ENCODE results near the gene CPA1. TPM values are rescaled to one million over a fixed set of nuclear protein-coding genes. Genes with fewer than 3 reads are reported as not detected.
A peak's percentile ranks its signal among the peaks of the same experiment; 100 is the strongest.

CPA1 gene
- total and polyA plus RNA-seq, 2 of the 4 experiments (the other 2 are of a cell fraction): not detected

GRCh38 chr7:130363026-130363847 lies 17.1 kb upstream of the CPA1 start:
- H3K9ac ChIP-seq (ENCODE audit: low read depth, low read length): no peak overlapping the region
- peak overlapping the region; percentile 73; the same call in 1 of the 2 replicates for H3K14ac ChIP-seq (replicated peaks; ENCODE audit: low read depth, low read length)
- WGBS, 2 experiments (ENCODE audit: extremely low coverage in 2 of 2, insufficient read length in 1 of 2): 60% methylated on average over 7 of the region's 8 CpGs; no CpG with 5 or more reads in 1 of the 2 experiments
- in situ Hi-C loops (cut with MboI; ENCODE audit: low sequenced_read_pairs) (no loop called here), intact Hi-C loops (cut with micrococcal nuclease) (no loop called here), dilution Hi-C loops (cut with HindIII; ENCODE audit: low sequenced_read_pairs, unreplicated experiment) (no loop called here)
- H3K18ac ChIP-seq (ENCODE audit: low read depth, low read length): peak overlapping the region; percentile 87
- H3K4ac ChIP-seq (ENCODE audit: low read depth, low read length): peak overlapping the region; percentile 92
- H3K56ac ChIP-seq (ENCODE audit: extremely low read depth, insufficient read depth, low read length): peak overlapping the region; percentile 92
- H3K27ac ChIP-seq (ENCODE audit: insufficient read depth, low read length): peak overlapping the region; percentile 60
- H3K23ac ChIP-seq (ENCODE audit: low read depth, low read length): peak overlapping the region; percentile 79; the same call in 1 of the 2 replicates
- peak overlapping the region; percentile 66 for H2AK5ac ChIP-seq (ENCODE audit: low read depth, low read length)
- peak overlapping the region; percentile 69 for H4K5ac ChIP-seq (ENCODE audit: low read depth, low read length)
- ATAC-seq (ENCODE audit: low read depth): peak; percentile 79
- peak overlapping the region; percentile 9 to 80; a peak in 3 of 4 replicates for H4K8ac ChIP-seq (ENCODE audit: low read depth in 2 of 2, low read length in 2 of 2)
- CTCF ChIA-PET: interaction anchor here (0.5 kb wide), 1 partner anchor 266 kb away, joined by 6 read pairs; no protein-coding TSS in a partner anchor
- H4K91ac ChIP-seq (ENCODE audit: insufficient read depth, low read depth, low read length): peak overlapping the region; percentile 89
- H3K36me3 ChIP-seq (ENCODE audit: control insufficient read depth, insufficient read depth, low read length): no peaks in the 10 kb centered on the region
- no TSS peak for BruUV-seq (replicated peaks)
- H3K9me1 ChIP-seq (ENCODE audit: insufficient read depth, low read length): peaks cover 28% of the 10 kb centered on the region
- H2AFZ ChIP-seq (replicated peaks; ENCODE audit: low read length, poor library complexity): peak overlapping the region; percentile 24
- no peak overlapping the region for H3K4me3 ChIP-seq (ENCODE audit: insufficient read depth, low read depth, low read length)
- peak; percentile 99 for DNase-seq
- no peaks in the 10 kb centered on the region for H3K79me1 ChIP-seq (ENCODE audit: low read depth in 1 of 2, low read length in 2 of 2)
- POLR2A ChIA-PET (ENCODE audit: unreplicated experiment): interaction anchor here (0.5 to 0.8 kb wide), 2 partner anchors 9 to 90 kb away, joined by 3 to 7 read pairs; no protein-coding TSS in a partner anchor
- H3K4me2 ChIP-seq (ENCODE audit: low read depth, low read length): peak overlapping the region; percentile 4; the same call in 1 of the 2 replicates
- peaks cover 27% of the 10 kb centered on the region for H3K4me1 ChIP-seq (ENCODE audit: control insufficient read depth, insufficient read depth, low read length)
- peak overlapping the region; percentile 22; the same call in 2 of the 3 replicates for H2BK15ac ChIP-seq (ENCODE audit: low read depth, low read length)
- H4K20me1 ChIP-seq (ENCODE audit: insufficient read depth, low read length): no peaks in the 10 kb centered on the region
- no peaks in the 10 kb centered on the region for H3K27me3 ChIP-seq (ENCODE audit: control insufficient read depth, insufficient read depth, low read length)
- peak overlapping the region; percentile 98 for H2BK20ac ChIP-seq (ENCODE audit: low read depth, low read length)
- H2AK9ac ChIP-seq (replicated peaks; ENCODE audit: low read depth, low read length, poor library complexity): peak overlapping the region; percentile 88
- peaks cover 8% of the 10 kb centered on the region for H3K9me3 ChIP-seq (ENCODE audit: control insufficient read depth, insufficient read depth, low read length)
- H2BK120ac ChIP-seq (ENCODE audit: low read depth, low read length): peak overlapping the region; percentile 98
- H2BK5ac ChIP-seq (ENCODE audit: low read depth, low read length, poor library complexity, severe bottlenecking): peak overlapping the region; percentile 96
- TF ChIP-seq MAFK (IDR thresholded peaks at IDR 0.05; ENCODE audit: low read depth, low read length): peak; percentile 62
- TF ChIP-seq RAD21 (IDR thresholded peaks at IDR 0.05; ENCODE audit: low read length): peak; percentile 45
- no peak for TF ChIP-seq CHD1 (IDR thresholded peaks at IDR 0.05; ENCODE audit: low read depth, low read length)
- no peak for TF ChIP-seq ELK1 (IDR thresholded peaks at IDR 0.05; ENCODE audit: borderline replicate concordance, low read depth, low read length)
- peak; percentile 91 for TF ChIP-seq BHLHE40 (IDR thresholded peaks at IDR 0.05; ENCODE audit: low read depth, low read length)
- TF ChIP-seq RCOR1 (IDR thresholded peaks at IDR 0.05; ENCODE audit: insufficient replicate concordance, low read length): peak; percentile 97
- TF ChIP-seq USF2 (IDR thresholded peaks at IDR 0.05; ENCODE audit: low read depth, low read length): no peak; the same call in 1 of the 2 replicates
- TF ChIP-seq POLR2A (IDR thresholded peaks at IDR 0.05; ENCODE audit: low read depth, low read length): no peak
- TF ChIP-seq RFX5 (IDR thresholded peaks at IDR 0.05; ENCODE audit: low read depth, low read length): no peak
- TF ChIP-seq FOS (IDR thresholded peaks at IDR 0.05; ENCODE audit: low read depth, low read length): peak; percentile 96
- peak; percentile 70; the same call in 1 of the 2 replicates for TF ChIP-seq MAZ (IDR thresholded peaks at IDR 0.05; ENCODE audit: borderline replicate concordance, low read depth, low read length)
- peak; percentile 82 for TF ChIP-seq MXI1 (IDR thresholded peaks at IDR 0.05; ENCODE audit: borderline replicate concordance, low read depth, low read length)
- TF ChIP-seq NFE2L2 (IDR thresholded peaks at IDR 0.05; ENCODE audit: low read depth, low read length): no peak
- peak; percentile 23; the same call in 1 of the 2 replicates for TF ChIP-seq SMC3 (IDR thresholded peaks at IDR 0.05; ENCODE audit: low read depth, low read length)
- TF ChIP-seq CEBPB (IDR thresholded peaks at IDR 0.05; ENCODE audit: low read depth, low read length): peak; percentile 52; the same call in 1 of the 2 replicates

Data from IMR-90 (cell line).